Measurements from ENCODE around the gene ADARB1.

The ADARB1 gene

DNA sequence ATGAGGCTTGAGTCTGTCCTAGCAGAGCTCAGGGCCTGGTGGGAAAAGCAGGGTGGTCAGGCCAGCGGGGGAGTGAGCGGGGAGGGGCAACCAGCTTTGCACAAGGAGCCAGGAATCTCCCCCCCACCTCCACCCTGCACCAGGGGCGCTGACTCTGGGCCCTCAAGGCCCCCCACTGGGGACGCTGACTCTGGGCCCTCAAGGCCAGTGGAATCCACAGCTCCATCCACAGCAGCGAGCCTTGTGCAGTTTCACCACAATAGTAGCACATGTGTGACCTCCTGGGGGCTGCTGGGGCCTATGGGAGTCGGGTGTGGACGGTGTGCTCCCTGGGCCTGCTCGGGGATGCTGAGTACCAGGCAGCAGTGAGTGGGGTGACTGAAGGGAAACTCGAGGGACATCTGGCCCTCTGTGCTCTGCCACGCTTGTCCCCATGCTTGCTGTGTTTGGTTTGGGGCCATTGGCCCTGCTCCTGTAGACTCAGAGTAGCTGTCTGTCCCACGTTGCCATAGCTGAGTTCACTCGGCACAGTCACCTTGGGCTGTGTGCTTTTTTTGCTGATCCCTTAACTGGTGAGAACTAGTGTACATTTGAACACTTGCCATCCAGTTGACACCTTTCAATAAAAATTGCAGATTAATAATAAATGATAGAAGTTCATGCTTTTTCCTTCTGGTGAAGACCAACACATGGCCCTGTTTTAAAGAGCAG is 89.2 kb downstream of the ADARB1 start:
- no peak for DNase-seq (ENCODE audit: low read depth in 2 of 2, low spot score in 1 of 2)

DNA sequence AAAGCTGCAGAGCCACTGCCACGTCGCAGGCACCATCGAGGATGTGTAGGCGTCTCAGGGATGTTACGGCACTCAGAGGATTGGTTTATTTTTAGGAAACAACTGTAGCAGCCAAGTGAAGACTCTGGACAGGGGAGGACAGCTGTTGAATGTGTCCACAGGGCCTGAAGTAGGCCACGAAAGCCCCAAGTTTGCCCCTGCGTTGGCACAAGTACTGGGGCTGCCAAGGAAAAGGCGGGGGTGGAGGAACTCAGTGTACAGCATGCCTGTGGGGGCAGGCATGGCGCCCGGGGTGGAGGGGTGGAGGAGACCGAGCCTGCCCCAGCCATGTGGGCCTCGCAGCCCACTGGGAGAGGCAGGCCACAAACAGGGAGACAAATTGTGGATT is 89.7 kb downstream of the ADARB1 start:
- DNase-seq (ENCODE audit: low read depth in 2 of 2, low spot score in 1 of 2) = no peak

DNA sequence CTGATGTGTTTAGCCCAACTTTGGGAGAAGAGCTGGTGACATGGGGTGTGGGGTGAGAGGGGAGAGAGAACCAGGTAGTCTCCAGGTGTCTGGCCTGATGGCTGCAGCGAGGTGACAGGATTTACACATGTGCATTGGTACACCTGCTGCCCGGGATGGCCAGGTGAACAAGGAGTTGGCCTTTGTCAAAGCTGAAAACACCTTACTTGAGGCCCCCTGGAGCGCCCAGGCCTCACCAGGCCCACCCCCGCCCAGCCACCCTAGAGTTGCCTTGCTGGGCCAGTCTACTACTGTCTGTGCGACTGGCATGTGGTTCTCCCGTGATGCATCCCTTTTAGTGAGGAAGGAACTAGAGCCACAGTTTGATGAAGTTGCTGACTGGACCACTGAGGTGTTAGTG is 90.5 kb downstream of the ADARB1 start:
- no peak for DNase-seq (ENCODE audit: low read depth in 2 of 2, low spot score in 1 of 2)

DNA sequence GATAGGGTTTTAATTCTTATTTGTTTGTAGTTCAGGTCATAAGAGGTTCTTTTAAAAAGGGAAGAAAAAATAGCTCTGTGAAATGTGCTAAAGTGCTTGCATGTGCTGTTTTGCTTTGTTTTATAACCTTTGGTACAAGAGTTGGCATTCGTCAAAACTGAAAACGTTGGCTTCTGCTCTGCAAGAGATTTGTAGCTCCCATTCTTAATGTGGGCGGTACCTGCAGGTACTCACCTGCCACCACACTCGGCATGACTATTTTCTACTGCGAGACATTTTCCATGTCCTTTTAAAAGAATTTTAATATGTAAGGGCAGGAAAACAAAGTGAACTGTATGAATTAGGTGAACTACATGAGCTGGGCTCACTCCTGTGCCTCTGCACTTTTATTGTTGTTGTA is 92.6 kb downstream of the ADARB1 start:
- DNase-seq (ENCODE audit: low read depth in 2 of 2, low spot score in 1 of 2) = no peak

DNA sequence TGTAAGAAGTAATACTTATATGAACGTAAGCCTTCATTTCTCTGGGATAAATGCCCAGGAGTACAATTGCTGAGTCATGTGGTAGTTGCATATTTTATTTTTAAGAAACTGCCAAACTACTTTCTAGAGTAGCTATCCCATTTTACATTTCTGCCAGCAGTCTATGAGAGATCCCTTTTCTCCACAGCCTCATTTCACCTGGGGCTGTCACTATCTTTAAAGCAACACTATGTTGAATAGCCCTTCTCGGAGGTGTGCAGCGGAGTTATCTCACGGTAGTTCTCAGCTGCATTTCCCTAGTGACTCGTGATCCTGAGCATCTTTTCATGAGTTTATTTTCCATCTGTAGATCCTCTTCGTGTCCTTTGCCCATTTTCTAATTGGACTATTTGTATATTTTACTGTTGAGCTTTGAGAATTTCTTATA is 93.4 kb downstream of the ADARB1 start:
- no peak for DNase-seq (ENCODE audit: low read depth in 2 of 2, low spot score in 1 of 2)

DNA sequence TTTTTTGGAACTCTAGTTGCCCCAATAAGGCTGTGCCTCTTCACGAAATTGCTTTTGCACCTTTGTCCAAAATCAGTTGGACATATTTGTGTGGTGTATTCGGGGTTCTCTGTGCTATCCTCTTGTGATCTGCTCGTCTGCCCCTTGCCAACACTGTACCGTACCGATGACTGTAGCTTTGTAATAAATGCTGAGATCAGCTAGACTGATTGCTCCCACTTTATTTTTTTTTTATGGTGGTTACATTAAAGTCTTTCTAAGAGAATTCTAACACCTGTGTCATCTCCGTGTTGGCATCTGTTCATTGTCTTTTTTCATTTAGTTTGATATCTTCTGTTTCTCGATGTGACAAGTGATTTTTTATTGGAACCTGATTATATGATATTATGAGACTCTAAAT is 94.1 kb downstream of the ADARB1 start:
- DNase-seq (ENCODE audit: low read depth in 2 of 2, low spot score in 1 of 2) = no peak

DNA sequence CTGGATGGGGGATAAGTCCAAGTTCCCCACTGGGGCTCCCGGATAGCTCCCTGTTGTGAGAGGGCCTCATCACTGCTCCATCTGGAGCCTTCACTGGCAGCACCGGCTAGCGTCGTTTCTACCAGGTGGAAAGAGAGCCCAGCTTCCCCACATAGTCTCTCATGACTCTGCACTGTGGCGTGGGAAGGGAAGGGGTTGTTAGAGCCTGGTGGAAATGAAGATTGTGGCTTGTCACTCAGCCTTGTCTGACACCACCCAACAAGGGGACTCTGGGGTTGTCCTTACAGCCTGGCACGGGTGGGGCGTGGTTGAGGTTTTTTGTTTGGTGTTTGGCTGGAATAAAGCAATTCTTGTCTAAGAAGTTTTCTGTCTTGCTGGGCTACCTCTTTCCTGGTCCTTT is 94.6 kb downstream of the ADARB1 start:
- DNase-seq (ENCODE audit: low read depth in 2 of 2, low spot score in 1 of 2) = no peak

DNA sequence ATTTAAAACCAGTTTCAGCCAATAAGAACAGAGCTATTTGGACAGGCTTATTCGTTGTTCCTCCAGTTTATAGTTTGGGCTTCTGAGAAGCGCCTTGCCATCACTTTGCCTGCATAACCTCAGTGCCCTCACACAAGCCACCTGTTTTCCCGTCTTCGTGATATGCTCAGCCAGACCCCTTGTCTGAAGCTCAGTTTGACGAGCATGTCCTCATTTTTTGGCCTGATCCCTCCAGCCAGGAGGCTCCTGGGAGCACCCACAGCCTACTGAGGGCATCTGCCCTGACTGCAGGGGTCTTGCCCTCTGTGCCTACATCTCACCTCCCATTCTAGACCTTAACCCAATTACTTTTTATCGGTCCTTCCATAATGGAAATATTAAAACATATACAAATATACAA is 95.3 kb downstream of the ADARB1 start:
- no peak for DNase-seq (ENCODE audit: low read depth in 2 of 2, low spot score in 1 of 2)

DNA sequence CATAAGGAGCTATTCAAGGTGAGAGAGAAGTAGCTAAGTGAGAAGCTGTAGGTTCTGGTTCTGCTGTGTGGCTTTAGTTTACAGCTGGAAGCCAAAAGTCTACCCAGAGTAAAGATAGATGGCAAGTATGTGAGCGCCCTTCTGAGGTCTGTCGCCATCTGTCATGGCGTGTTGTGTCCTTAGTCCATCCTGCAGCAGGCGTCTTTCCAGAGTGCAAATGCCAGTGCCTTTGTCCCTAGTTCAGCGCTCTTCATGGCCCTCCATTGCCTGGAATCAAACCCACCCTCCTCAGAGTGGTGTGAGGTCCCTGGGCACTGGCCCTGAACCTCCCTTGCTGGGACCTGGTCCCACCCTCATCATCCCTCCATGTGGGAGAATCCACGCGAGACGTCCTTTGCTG is 96.6 kb downstream of the ADARB1 start:
- DNase-seq (ENCODE audit: low read depth in 2 of 2, low spot score in 1 of 2) = no peak

DNA sequence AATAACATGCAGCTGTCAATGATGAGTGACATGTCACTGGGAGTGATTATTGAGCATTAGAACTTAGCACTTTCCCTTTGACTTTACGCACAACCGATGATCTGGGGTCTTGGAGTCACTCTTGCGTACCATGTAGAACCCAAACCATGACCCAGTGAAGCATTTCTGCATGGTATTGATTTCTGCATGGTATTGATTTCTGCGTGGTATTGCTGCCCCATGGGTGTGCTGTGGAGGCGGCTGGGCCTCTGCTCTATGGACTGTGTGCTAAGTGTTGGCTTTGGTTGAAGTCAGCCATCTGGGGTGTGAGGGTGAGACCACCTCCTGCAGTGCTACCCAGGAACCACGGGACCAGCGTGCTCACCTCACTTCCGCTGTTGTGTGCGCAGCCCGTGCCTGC is 98.0 kb downstream of the ADARB1 start:
- no peak for DNase-seq (ENCODE audit: low read depth in 2 of 2, low spot score in 1 of 2)

DNA sequence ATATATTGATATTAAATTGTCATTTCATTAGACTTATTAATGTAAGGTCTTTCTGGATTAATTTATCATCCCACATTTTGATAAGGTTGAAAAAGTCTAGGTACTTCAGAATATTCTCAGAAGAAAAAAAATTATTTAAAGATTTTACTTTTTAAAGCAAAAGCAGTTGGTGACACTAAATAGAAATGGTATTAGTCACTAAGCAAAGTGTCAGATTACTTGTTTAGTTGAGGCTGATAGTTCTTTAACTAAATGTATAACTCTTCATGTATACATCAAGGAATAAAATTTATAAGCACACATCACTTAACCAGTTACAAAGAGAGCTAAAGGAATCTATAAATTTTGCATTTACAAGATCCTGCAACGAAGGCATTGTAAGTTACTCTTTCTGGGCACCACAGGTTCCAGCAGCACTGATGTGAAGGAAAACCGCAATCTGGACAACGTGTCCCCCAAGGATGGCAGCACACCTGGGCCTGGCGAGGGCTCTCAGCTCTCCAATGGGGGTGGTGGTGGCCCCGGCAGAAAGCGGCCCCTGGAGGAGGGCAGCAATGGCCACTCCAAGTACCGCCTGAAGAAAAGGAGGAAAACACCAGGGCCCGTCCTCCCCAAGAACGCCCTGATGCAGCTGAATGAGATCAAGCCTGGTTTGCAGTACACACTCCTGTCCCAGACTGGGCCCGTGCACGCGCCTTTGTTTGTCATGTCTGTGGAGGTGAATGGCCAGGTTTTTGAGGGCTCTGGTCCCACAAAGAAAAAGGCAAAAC is 101.1 kb downstream of the ADARB1 start:
- DNase-seq (ENCODE audit: low read depth in 2 of 2, low spot score in 1 of 2) = no peak

DNA sequence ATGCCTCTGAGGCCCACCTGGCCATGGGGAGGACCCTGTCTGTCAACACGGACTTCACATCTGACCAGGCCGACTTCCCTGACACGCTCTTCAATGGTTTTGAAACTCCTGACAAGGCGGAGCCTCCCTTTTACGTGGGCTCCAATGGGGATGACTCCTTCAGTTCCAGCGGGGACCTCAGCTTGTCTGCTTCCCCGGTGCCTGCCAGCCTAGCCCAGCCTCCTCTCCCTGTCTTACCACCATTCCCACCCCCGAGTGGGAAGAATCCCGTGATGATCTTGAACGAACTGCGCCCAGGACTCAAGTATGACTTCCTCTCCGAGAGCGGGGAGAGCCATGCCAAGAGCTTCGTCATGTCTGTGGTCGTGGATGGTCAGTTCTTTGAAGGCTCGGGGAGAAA is 101.8 kb downstream of the ADARB1 start:
- no peak for DNase-seq (ENCODE audit: low read depth in 2 of 2, low spot score in 1 of 2)

DNA sequence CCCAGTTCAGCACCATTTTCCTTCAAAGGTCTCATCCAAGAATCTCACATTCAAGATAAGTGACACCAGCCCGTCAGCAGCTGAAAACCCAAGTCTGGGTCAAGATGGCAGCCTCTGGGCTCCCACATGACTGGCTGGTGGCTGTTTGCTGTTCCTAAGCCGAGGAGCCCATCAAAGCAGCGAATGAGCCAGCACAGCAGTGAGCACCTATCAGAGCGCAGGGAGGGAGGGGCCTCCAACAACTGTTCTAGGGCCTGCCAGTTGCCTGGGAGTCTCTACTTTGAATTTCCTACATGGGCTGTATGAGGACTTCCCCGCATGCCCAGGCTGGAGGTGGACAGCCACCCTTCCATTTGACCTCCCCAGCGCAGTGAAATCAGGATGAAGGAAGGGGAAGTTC is 102.7 kb downstream of the ADARB1 start:
- DNase-seq (ENCODE audit: low read depth in 2 of 2, low spot score in 1 of 2) = no peak

DNA sequence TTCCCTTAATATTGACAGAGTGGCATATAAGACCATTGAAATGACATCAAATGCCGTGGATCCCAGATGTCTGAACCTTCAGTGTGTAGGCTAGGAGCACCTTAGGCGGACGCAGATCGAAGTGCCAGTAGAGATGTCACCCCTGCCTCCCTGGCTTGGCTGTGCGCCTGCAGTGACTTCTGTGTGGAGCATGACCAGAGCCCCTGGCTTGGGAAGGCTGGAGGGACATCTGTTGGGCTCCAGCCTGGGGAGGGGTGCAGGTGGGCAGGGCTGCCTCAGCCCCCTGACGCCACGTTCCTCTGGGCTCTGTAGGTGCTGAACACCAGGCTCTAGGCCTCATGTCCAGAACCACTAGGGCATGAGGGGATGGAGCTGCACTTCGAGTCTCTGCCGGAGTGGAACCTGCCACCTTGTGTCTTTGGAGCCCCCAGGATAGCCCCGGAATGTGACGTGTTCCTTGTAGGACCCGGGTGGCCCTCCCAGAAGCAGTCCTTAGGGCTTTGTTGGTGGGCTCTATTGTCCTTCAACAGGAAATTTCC is 103.8 kb downstream of the ADARB1 start:
- no peak for DNase-seq (ENCODE audit: low read depth in 2 of 2, low spot score in 1 of 2)

DNA sequence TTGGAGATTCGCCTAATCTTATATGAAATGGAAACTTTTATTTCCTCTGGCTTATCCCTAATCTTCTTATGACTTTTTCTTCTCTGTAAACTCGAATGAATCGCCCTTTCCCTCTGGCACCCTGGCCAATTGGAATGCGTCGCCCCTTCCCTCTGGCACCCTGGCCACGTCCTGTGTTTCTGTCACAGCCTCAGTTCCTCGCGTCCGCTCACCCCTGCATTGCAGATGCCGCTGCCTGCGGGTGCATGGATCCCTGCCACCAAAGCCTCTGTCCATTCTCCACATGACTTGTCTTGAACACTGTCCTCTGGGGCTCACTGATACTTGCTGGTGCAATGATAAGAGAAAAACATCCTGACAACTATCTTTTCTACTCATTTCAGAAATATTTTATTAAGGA is 104.6 kb downstream of the ADARB1 start:
- no peak for DNase-seq (ENCODE audit: low read depth in 2 of 2, low spot score in 1 of 2)

DNA sequence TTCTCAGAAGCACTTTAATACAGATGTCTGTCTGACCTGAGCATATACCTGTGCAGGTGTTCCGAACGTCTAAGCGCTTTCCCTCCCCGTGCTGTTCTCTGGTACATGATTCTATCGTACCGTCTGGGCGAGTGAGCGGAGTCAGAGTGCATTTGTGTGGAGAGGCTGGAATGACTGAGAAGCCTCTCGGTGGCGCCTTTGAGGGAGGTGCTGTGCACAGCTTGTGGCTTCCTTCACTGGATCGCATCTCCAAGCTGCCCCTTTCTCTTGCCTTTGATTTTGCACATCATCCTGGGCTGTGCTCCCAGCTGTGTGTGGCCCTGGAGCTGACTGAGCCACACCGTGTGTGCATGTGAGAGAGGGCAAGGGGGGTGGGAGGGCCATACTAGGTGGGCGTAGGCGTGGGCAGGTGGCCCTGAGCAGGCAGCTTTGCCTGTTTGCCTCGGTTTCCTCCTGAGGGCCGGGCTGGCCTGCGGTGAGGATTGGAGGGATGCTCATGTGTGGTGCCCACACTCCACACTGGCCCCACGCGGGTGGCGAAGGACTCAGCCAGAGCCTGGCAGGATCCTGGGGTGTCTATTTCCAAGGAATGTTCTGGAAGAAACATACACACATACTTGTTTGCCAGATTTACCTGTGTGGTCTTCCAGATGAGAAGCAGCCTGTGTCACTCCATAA is 105.3 kb downstream of the ADARB1 start:
- no peak for DNase-seq (ENCODE audit: low read depth in 2 of 2, low spot score in 1 of 2)

DNA sequence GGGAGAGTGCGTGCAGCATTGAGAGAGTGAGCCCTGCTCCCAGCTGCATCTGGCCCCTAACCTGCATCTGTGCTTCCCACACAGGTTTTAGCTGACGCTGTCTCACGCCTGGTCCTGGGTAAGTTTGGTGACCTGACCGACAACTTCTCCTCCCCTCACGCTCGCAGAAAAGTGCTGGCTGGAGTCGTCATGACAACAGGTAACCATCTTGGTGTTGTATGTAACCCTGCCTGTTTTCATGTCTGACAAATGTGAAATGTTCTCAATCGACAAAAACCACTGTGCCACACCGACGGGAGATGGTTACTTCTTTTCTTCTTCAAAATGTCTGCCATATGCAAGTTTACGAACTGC is 105.8 kb downstream of the ADARB1 start:
- no peak for DNase-seq (ENCODE audit: low read depth in 2 of 2, low spot score in 1 of 2)

DNA sequence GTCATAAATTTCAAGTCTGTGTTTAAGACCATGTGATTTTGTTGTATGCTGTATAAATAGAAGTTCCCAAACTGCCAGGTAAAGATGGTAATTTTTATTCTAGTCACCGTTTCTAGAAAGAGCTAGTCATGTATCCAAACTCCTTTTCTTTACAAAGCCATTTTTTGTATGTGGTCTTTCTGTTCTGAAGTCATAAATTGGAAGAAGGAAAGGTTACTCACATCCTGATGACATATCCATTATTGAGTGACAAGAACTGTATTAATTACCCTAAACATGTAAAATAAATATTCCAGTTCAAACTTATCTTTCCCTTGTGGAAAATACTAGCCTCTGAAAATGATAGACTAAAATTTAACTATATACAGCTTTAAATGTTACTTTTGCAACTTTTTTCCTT is 108.6 kb downstream of the ADARB1 start:
- no peak for DNase-seq (ENCODE audit: low read depth in 2 of 2, low spot score in 1 of 2)

DNA sequence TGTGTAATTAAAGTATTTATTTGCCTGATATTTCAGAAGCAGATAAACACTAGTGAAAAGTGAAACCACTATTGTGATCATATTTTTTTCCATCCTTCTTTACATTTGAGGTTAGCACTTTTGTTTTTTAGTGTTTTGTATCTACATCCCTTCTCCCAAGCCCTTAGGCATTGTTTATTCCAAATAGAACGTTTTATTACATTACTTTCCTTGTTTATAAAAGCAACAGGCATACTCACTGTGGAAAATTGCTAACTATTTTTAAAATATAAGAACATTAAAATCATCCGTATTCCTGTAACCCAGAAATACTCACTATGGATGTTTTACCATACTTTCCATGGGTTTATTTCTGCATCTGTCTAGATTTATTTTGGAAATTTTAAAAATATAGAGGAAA is 109.5 kb downstream of the ADARB1 start:
- no peak for DNase-seq (ENCODE audit: low read depth in 2 of 2, low spot score in 1 of 2)

DNA sequence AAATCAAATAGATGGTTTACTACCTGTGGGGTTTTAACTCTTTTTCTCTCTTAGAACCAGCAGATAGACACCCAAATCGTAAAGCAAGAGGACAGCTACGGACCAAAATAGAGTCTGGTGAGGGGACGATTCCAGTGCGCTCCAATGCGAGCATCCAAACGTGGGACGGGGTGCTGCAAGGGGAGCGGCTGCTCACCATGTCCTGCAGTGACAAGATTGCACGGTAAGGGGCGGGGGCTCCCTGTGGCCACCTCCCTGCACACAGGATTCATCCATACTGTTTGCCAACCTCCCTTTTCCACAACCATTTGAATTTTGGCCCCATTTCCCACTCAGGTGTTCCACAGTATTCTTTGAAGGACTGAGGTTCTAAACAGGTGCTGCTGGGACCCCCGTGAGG is 110.5 kb downstream of the ADARB1 start:
- no peak for DNase-seq (ENCODE audit: low read depth in 2 of 2, low spot score in 1 of 2)

DNA sequence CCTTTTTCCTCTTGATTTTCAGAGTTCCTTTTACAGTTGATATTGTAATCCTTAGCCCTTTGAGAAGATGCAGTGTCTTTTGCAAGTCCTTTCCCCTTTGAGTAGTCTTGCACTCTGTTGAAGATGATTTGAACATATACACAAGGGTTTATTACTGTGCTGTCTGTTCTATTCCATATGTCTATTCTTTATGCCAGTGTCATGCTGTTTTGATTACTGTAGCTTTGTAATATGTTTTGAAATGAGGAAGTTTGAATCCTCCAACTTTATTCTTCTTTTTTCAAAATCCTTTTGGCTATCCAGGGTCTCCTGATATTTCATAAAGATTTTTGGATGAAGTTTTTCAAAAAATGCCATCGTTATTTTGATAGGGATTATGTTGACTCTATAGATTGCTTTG is 112.3 kb downstream of the ADARB1 start:
- DNase-seq (ENCODE audit: low read depth in 2 of 2, low spot score in 1 of 2) = no peak

DNA sequence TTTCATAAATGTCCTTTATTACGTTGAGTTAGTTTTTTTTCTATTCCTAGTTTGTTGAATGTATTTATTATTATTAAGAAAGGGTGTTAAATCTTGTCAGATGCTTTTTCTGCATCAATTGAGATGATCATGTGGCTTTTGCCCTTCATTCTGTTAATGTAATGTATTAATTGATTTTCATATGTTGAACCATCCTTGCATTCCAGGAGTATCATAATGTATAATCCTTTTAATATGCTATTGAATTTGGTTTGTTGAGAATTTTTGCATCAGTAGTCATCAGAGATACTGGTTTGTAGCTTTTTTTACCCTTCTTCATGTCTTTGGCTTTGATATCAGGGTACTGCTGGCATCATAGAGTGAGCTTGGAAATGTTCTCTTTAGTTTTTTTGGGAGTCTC is 113.3 kb downstream of the ADARB1 start:
- DNase-seq (ENCODE audit: low read depth in 2 of 2, low spot score in 1 of 2) = no peak

Measured in stimulated activated CD8-positive, alpha-beta memory T cell treated with anti-CD3 and anti-CD28 coated beads, Interleukin-4, amount 100 ng/mL, for 1 hour (primary cell).